K562 (cell line): Measurements from ENCODE around the gene B3GALT4. TPM values are rescaled to one million over a fixed set of nuclear protein-coding genes. Genes with fewer than 3 reads are reported as not detected.
A peak's percentile ranks its signal among the peaks of the same experiment; 100 is the strongest.

Experiments used
- ATAC-seq: fragments of 200-7000 bp; cut with Tn5 transposase; 3 replicates; pipeline ENCODE4 v1.9.1; 2020; ENCODE audit warnings: moderate library complexity
- BruUV-seq: library from RNA; stranded (reverse); fragments of 400-500 nt; replicated peaks from 2 replicates; lab custom pipeline; 2021; lab: Mats Ljungman, UMichigan
- CTCF ChIA-PET: fragments of 300-600 bp; formaldehyde crosslinking; extraction: SDS; loops from one replicate; lab custom pipeline; 2021; ENCODE audit warnings: low intra/inter-chr PET ratio; lab: Yijun Ruan, JAX
- POLR2A ChIA-PET: fragments of 300-600, 350-650 bp; sonication (Branson Sonifier 250); formaldehyde crosslinking; extraction: SDS; loops from one replicate; lab custom pipeline; 2021; ENCODE audit warnings: antibody characterized with exemption, inconsistent platforms; lab: Yijun Ruan, JAX
- DNase-seq, 4 experiments: peaks; one replicate each; pipeline versions ENCODE4 v3.0.0 to v3.0.0-alpha.2; 2011 to 2018; ENCODE audit warnings: low spot score in 3 of 4, mixed read lengths in 3 of 4; ENCODE audit errors: extremely low read depth in 1 of 4
- FAIRE-seq: peaks from 2 replicates; lab custom pipeline; 2011; peaks lifted over from hg19 to GRCh38; lab: Jason Lieb, UNC
- H2AFZ ChIP-seq: 2 replicates; pipeline ENCODE4 v1.6.0; 2011; ENCODE audit warnings: low read depth, low read length, control low read depth, inconsistent platforms
- H3K27ac ChIP-seq: fragments of 200-600 bp; 3 replicates; pipeline ENCODE4 v1.8.0; 2011; ENCODE audit warnings: low read depth, mild to moderate bottlenecking, control low read depth, inconsistent platforms, low read length, moderate library complexity, mixed read lengths; ENCODE audit errors: extremely low read depth
- H3K27me3 ChIP-seq, 2 experiments: fragments of 300-600 bp in 1 of 2; 2 replicates in 1 of 2; 3 replicates in 1 of 2; pipeline versions ENCODE4 v1.6.0 to v1.8.0; 2011; ENCODE audit warnings: inconsistent platforms in 2 of 2, low read length in 2 of 2, mild to moderate bottlenecking in 1 of 2, mixed read lengths in 1 of 2, moderate library complexity in 1 of 2; ENCODE audit not compliant: control insufficient read depth in 2 of 2, insufficient read depth in 2 of 2
- H3K36me3 ChIP-seq: fragments of 300-600 bp; 3 replicates; pipeline ENCODE4 v1.8.0; 2011; ENCODE audit warnings: mild to moderate bottlenecking, low read length, inconsistent platforms; ENCODE audit not compliant: control insufficient read depth, insufficient read depth
- H3K4me1 ChIP-seq, 2 experiments: fragments of 200-600 bp in 1 of 2; replicated peaks in 1 of 2; 2 replicates in 1 of 2; 3 replicates in 1 of 2; pipeline versions ENCODE4 v1.5.1 to v1.8.0; 2011; ENCODE audit warnings: inconsistent platforms in 2 of 2, low read length in 2 of 2, mild to moderate bottlenecking in 1 of 2, mixed read lengths in 1 of 2, moderate library complexity in 1 of 2; ENCODE audit not compliant: control insufficient read depth in 2 of 2, insufficient read depth in 2 of 2
- H3K4me2 ChIP-seq: 2 replicates; pipeline ENCODE4 v1.6.1; 2011; ENCODE audit warnings: low read length, control low read depth, inconsistent platforms, mixed read lengths; ENCODE audit not compliant: insufficient read depth
- H3K4me3 ChIP-seq: fragments of 200-600 bp; sonication (generic), shearing (Covaris generic); 2 replicates; pipeline ENCODE4 v1.5.1; 2016; ENCODE audit warnings: control low read depth, inconsistent platforms
- H3K79me2 ChIP-seq: fragments of 200-600 bp; 3 replicates; pipeline ENCODE4 v1.8.0; 2011; ENCODE audit warnings: low read length, inconsistent platforms; ENCODE audit not compliant: control insufficient read depth, insufficient read depth
- H3K9ac ChIP-seq, 2 experiments: 2 replicates each; pipeline versions ENCODE4 v1.6.0 to v1.6.1; 2011; ENCODE audit warnings: low read depth in 2 of 2, low read length in 2 of 2, control low read depth in 1 of 2, inconsistent platforms in 1 of 2, mild to moderate bottlenecking in 1 of 2, mixed read lengths in 1 of 2; ENCODE audit not compliant: insufficient read depth in 1 of 2
- H3K9me1 ChIP-seq: one replicate; pipeline ENCODE4 v1.6.0; 2011; ENCODE audit warnings: inconsistent platforms, mild to moderate bottlenecking, low read length, moderate library complexity; ENCODE audit not compliant: control insufficient read depth, insufficient read depth
- H3K9me3 ChIP-seq: replicated peaks from 2 replicates; pipeline ENCODE4 v1.5.1; 2011; ENCODE audit warnings: low read depth, low read length, inconsistent platforms; ENCODE audit not compliant: control insufficient read depth, insufficient read depth
- H4K20me1 ChIP-seq: replicated peaks from 2 replicates; pipeline ENCODE4 v1.6.1; 2011; ENCODE audit warnings: low read length, inconsistent platforms, mixed read lengths; ENCODE audit not compliant: control insufficient read depth, insufficient read depth
- AFF4 ChIP-seq: sonication (generic); formaldehyde crosslinking; IDR thresholded peaks from 2 replicates; pipeline ENCODE4 v1.8.0; 2023; ENCODE audit warnings: mild to moderate bottlenecking, missing genetic modification reagents
- ARNT ChIP-seq, 2 experiments: fragments of 450-650 bp; IDR thresholded peaks; 2 replicates each; pipeline ENCODE4 v1.6.1; 2016; ENCODE audit warnings: mild to moderate bottlenecking in 1 of 2
- C11orf30 ChIP-seq: fragments of 450-650 bp; IDR thresholded peaks from 2 replicates; pipeline ENCODE4 v1.6.1; 2016; ENCODE audit warnings: low read depth, mild to moderate bottlenecking
- CHD2 ChIP-seq: IDR thresholded peaks from 2 replicates; pipeline ENCODE4 v1.6.1; 2011; ENCODE audit warnings: low read depth, low read length
- SREBF2 ChIP-seq: sonication (generic); formaldehyde crosslinking; IDR thresholded peaks from 2 replicates; pipeline ENCODE4 v1.4.0; 2020; ENCODE audit warnings: mild to moderate bottlenecking, missing genetic modification reagents
- SRSF1 ChIP-seq: fragments of 200-400 bp; formaldehyde crosslinking; IDR thresholded peaks from 2 replicates; pipeline ENCODE4 v1.6.1; 2017; ENCODE audit warnings: mild to moderate bottlenecking, low read depth, low read length, moderate library complexity
- STAT6 ChIP-seq: sonication (generic); formaldehyde crosslinking; IDR thresholded peaks from 2 replicates; pipeline ENCODE4 v1.8.1; 2023; ENCODE audit warnings: mild to moderate bottlenecking, missing genetic modification reagents
- TFE3 ChIP-seq: fragments of 450-650 bp; formaldehyde crosslinking; IDR thresholded peaks from 2 replicates; pipeline ENCODE4 v1.4.0; 2020; ENCODE audit warnings: mild to moderate bottlenecking, mixed read lengths
- ZBTB43 ChIP-seq: sonication (generic); formaldehyde crosslinking; IDR thresholded peaks from 2 replicates; pipeline ENCODE4 v1.8.0; 2023; ENCODE audit warnings: mild to moderate bottlenecking, missing genetic modification reagents
- ZNF124 ChIP-seq: sonication (generic); formaldehyde crosslinking; IDR thresholded peaks from 2 replicates; pipeline ENCODE4 v1.8.1; 2022; ENCODE audit warnings: missing genetic modification reagents
- ZNF507 ChIP-seq: conservative IDR thresholded peaks from 2 replicates; pipeline ENCODE4 v1.6.1; 2017; ENCODE audit warnings: missing genetic modification characterization, missing compliant biosample characterization
- ZNF583 ChIP-seq: fragments of 250-450 bp; sonication (Bioruptor Pico); IDR thresholded peaks from 2 replicates; pipeline ENCODE4 v1.4.0; 2020
- WGBS: fragments of 100-300 bp; shearing (Covaris generic); methylation state at CpG from one replicate; pipeline ENCODE4 v1.1.6; 2016; ENCODE audit warnings: low coverage, mixed read lengths; ENCODE audit not compliant: insufficient coverage; ENCODE audit errors: missing lambda C conversion rate; 5-methylcytosine and 5-hydroxymethylcytosine counted together
- in situ Hi-C: fragments of 300-500 bp; cut with MboI; formaldehyde crosslinking; loops from 4 replicates; pipeline ENCODE4 v1.15.0; 2018; ENCODE audit warnings: inconsistent platforms, mixed read lengths
- intact Hi-C: fragments of 100-400 bp; cut with micrococcal nuclease; formaldehyde crosslinking; loops from 2 replicates; pipeline ENCODE4 v1.14.2; 2022
- polyA plus RNA-seq, 8 experiments: library from polyadenylated mRNA; depleted of rRNA in 4 of 8; stranded (reverse) in 5 of 8; unstranded in 3 of 8; fragments of >200 nt; fragmentation: Nextera tagmentation in 2 of 8; fragmentation: Illumina TruSeq in 1 of 8; extraction: Ambion mirVana in 2 of 8; extraction: Trizol in 1 of 8; gene quantifications; 2 replicates each; pipeline versions ENCODE4 v1.2.1 to v1.2.3, GENCODE V29; 2011 to 2014; ENCODE audit warnings: inconsistent platforms in 1 of 8, missing spikeins in 1 of 8
- total RNA-seq, 7 experiments: library from RNA; depleted of rRNA in 6 of 7; stranded (reverse); fragments of >200 nt in 6 of 7; fragmentation: Illumina TruSeq in 2 of 7; extraction: Trizol in 2 of 7; gene quantifications; 2 replicates each; pipeline versions ENCODE4 v1.2.1 to v1.2.3, GENCODE V29; 2011 to 2021; ENCODE audit warnings: low replicate concordance in 1 of 7

The B3GALT4 gene
- total and polyA plus RNA-seq, 9 of the 15 experiments (the other 6 are each of a cell fraction or from before 2014, with no cell fraction given): 0.11 to 1.3 (median 0.53) TPM; not detected in 1

- H2AFZ ChIP-seq: peak overlapping the region; percentile 98; the same call in 1 of the 2 replicates
- 55% methylated on average over 8 of the region's 8 CpGs for WGBS
- DNase-seq (peak in 1 of 4 experiments; percentile 23), FAIRE-seq (no peak), ATAC-seq (no peak)
- CTCF ChIA-PET: no interaction called here
- H3K4me1 ChIP-seq: peaks cover 56 to 72% of the 10 kb centered on the region in 2 experiments
- peak overlapping the region; percentile 97 for H3K4me2 ChIP-seq
- peak overlapping the region; percentile 79 for H3K27ac ChIP-seq
- in situ Hi-C loops (no loop called here), intact Hi-C loops (no loop called here)
- H3K9me3 ChIP-seq: no peaks in the 10 kb centered on the region
- no peaks in the 10 kb centered on the region for H3K27me3 ChIP-seq
- H3K36me3 ChIP-seq: peaks cover 43% of the 10 kb centered on the region
- BruUV-seq: no TSS peak
- peaks cover 60% of the 10 kb centered on the region for H3K79me2 ChIP-seq
- H3K4me3 ChIP-seq: peak overlapping the region; percentile 63
- H3K9me1 ChIP-seq: peaks cover 3% of the 10 kb centered on the region
- POLR2A ChIA-PET: interaction anchor here (0.6 to 2.6 kb wide), 15 partner anchors 9 to 346 kb away, joined by 3 to 32 read pairs (median 3); partner anchors contain the start of genes CUTA, RGL2, RPS18 and VPS52
- 0 out of 2 replicates have a peak, but pooled peaks cover 3% of the 10 kb centered on the region for H4K20me1 ChIP-seq
- H3K9ac ChIP-seq: peak overlapping the region; percentile 65 to 68
- TF ChIP-seq ZNF507 (tag): no peak
- no peak for TF ChIP-seq TFE3 (CRISPR knock-in tag)
- TF ChIP-seq ARNT (IDR thresholded peaks at IDR 0.05): 0 out of 4 replicates have a peak, but pooled peaks have one; percentile 2 to 15
- no peak for TF ChIP-seq ZBTB43
- TF ChIP-seq CHD2: no peak
- TF ChIP-seq AFF4 (CRISPR knock-in tag): no peak
- TF ChIP-seq C11orf30: no peak
- no peak for TF ChIP-seq STAT6 (CRISPR knock-in tag)
- TF ChIP-seq SRSF1: no peak
- TF ChIP-seq ZNF583 (CRISPR knock-in tag): no peak
- no peak for TF ChIP-seq ZNF124
- TF ChIP-seq SREBF2: no peak
Observed at GRCh38 chr6:33318426-33319073, 41.6 kb downstream of the B3GALT4 start.
